Activated CD8-positive, alpha-beta T cell treated with anti-CD3 and anti-CD28 coated beads, Interleukin-2, amount 10 ng/mL, durations not matched to agents 7 days and 5 days (primary cell): ENCODE results near the gene DRC7. TPM values are rescaled to one million over a fixed set of nuclear protein-coding genes. Genes with fewer than 3 reads are reported as not detected.
A peak's percentile ranks its signal among the peaks of the same experiment; 100 is the strongest.

Experiments used
- ATAC-seq: fragments of 150-1000 bp; cut with Tn5 transposase; one replicate; pipeline ENCODE4 v1.10.0; 2021; ENCODE audit warnings: moderate library complexity
- CTCF ChIA-PET: fragments of 350-600 bp; sonication (Branson Sonifier 250); formaldehyde crosslinking; loops from one replicate; lab custom pipeline; 2021; ENCODE audit warnings: antibody characterized with exemption; lab: Charles Lee
- POLR2A ChIA-PET: fragments of 350-600 bp; sonication (Branson Sonifier 250); formaldehyde crosslinking; loops from one replicate; lab custom pipeline; 2021; ENCODE audit warnings: antibody characterized with exemption; lab: Charles Lee
- DNase-seq: peaks from one replicate; pipeline ENCODE4 v3.0.0-alpha.2; 2020
- H3K27ac Mint-ChIP-seq: one replicate; pipeline ENCODE4 v1.8.0; 2021; ENCODE audit warnings: mild to moderate bottlenecking, mixed read lengths
- H3K27me3 Mint-ChIP-seq: one replicate; pipeline ENCODE4 v1.8.0; 2021; ENCODE audit warnings: low read depth, mixed read lengths
- H3K36me3 Mint-ChIP-seq: one replicate; pipeline ENCODE4 v1.8.0; 2021; ENCODE audit warnings: low read depth, mixed read lengths
- H3K4me1 Mint-ChIP-seq: one replicate; pipeline ENCODE4 v1.8.0; 2021; ENCODE audit warnings: low read depth, mixed read lengths
- H3K4me3 Mint-ChIP-seq: one replicate; pipeline ENCODE4 v1.8.0; 2021; ENCODE audit warnings: mild to moderate bottlenecking, mixed read lengths
- H3K9me3 Mint-ChIP-seq: one replicate; pipeline ENCODE4 v1.8.0; 2022; ENCODE audit warnings: mixed read lengths; ENCODE audit not compliant: insufficient read depth
- total RNA-seq, 2 experiments: library from RNA; stranded (reverse); gene quantifications; one replicate each; pipeline ENCODE4 v1.2.3, GENCODE V29; 2021

The DRC7 gene
- total RNA-seq, 2 experiments from 2014 or later: 0.55 to 0.66 TPM

DNA sequence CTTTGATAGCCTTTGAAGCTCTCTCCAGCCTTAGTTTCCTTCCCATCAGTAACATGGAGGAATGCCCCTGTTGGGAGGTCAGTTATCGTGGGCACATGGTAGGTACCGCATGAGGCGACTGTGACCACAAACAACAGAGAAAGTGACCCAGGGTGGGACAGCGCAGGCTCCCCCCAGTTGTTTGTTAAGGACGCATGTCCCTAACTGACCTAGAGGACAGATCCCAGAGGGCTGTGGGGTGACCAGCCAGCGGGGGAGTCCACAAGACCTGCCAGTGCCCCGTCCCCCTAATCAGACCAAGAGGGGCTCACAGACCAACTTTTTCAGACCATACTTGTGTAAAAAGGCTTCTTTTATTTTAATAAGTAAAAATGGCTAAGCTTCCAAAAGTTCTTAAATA, 63.3 kb downstream of the DRC7 start:
- POLR2A ChIA-PET: no interaction called here

GRCh38 chr16:57758331-57759117, 63.9 kb downstream of the DRC7 start:
- CTCF ChIA-PET: interaction anchor here (0.9 to 3.4 kb wide), 3 partner anchors 18 to 182 kb away, joined by 4 to 21 read pairs (median 10); no protein-coding TSS in a partner anchor
- H3K36me3 Mint-ChIP-seq: peaks cover 3% of the 10 kb centered on the region
- no peaks in the 10 kb centered on the region for H3K9me3 Mint-ChIP-seq
- DNase-seq (no peak), ATAC-seq (no peak)
- POLR2A ChIA-PET: no interaction called here
- no peak overlapping the region for H3K27ac Mint-ChIP-seq
- H3K4me1 Mint-ChIP-seq: peaks cover 2% of the 10 kb centered on the region
- H3K4me3 Mint-ChIP-seq: no peak overlapping the region
- H3K27me3 Mint-ChIP-seq: no peaks in the 10 kb centered on the region

More for the DNA sequence above, 63.3 kb downstream of the DRC7 start:
- H3K9me3 Mint-ChIP-seq: no peaks in the 10 kb centered on the region
- CTCF ChIA-PET: interaction anchor here (0.9 to 3.4 kb wide), 6 partner anchors 12 to 181 kb away, joined by 3 to 21 read pairs (median 4); no protein-coding TSS in a partner anchor
- DNase-seq (no peak), ATAC-seq (no peak)
- H3K4me1 Mint-ChIP-seq: peaks cover 2% of the 10 kb centered on the region
- H3K4me3 Mint-ChIP-seq: no peak overlapping the region
- no peaks in the 10 kb centered on the region for H3K27me3 Mint-ChIP-seq
- no peak overlapping the region for H3K27ac Mint-ChIP-seq
- H3K36me3 Mint-ChIP-seq: peaks cover 3% of the 10 kb centered on the region

GRCh38 chr16:57759131-57759530, 64.5 kb downstream of the DRC7 start:
- no peak overlapping the region for H3K27ac Mint-ChIP-seq
- DNase-seq (no peak), ATAC-seq (no peak)
- H3K9me3 Mint-ChIP-seq: no peaks in the 10 kb centered on the region
- ChIA-PET CTCF (no interaction called here), POLR2A (no interaction called here)
- H3K27me3 Mint-ChIP-seq: no peaks in the 10 kb centered on the region
- peaks cover 2% of the 10 kb centered on the region for H3K4me1 Mint-ChIP-seq
- no peak overlapping the region for H3K4me3 Mint-ChIP-seq
- H3K36me3 Mint-ChIP-seq: peaks cover 3% of the 10 kb centered on the region

- Mint-ChIP-seq H3K36me3 (peaks cover 3% of the 10 kb centered on the region), H3K27ac (no peak overlapping the region), H3K4me3 (no peak overlapping the region), H3K27me3 (no peaks in the 10 kb centered on the region), H3K9me3 (no peaks in the 10 kb centered on the region), H3K4me1 (peaks cover 5% of the 10 kb centered on the region)
- ATAC-seq: no peak
- no peak for DNase-seq
- CTCF ChIA-PET: no interaction called here
- POLR2A ChIA-PET: no interaction called here
Observed at GRCh38 chr16:57759541-57760356, 65.1 kb downstream of the DRC7 start.

DNA sequence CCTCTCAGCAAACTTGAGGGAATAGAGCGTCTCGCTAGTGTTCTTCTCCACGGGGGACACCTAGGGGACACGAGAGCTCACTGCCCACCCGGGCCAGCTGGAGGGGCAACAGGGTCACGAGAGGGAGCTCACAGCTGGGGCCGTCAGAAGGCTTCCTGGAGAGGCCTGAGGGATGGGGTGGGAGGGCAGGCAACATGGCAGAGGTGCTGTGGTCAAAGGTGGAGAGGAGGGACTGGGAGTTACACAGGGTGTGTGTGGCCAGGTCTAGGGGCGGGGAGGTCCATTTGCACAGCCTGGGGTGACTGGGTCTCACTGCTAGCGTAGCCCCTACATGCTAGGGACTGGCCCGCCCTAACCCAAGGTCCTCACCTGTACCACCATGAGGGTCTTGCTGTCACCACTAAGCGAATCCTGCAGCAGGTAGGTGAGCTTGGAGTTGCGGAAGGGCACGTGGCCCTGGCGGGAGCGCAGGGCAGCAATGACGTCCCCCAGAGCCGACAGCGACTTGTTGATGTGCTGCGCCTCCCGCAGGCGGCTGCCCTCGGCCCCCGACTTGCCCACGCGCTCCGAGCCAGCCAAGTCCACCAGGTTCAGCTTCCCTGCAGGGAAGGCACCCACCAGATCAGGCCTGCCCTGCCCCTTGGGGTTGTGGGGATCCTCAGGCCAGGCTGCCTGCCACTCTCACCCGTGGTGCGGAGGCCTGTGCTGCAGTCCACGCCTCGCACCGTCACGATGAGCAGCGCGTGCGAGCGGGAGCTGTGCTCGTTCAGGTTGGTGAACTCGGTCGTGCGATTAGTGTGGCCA, 66.0 kb downstream of the DRC7 start:
- no peaks in the 10 kb centered on the region for H3K27me3 Mint-ChIP-seq
- ATAC-seq (no peak), DNase-seq (no peak)
- ChIA-PET POLR2A (no interaction called here), CTCF (no interaction called here)
- peaks cover 2% of the 10 kb centered on the region for H3K36me3 Mint-ChIP-seq
- no peak overlapping the region for H3K4me3 Mint-ChIP-seq
- H3K9me3 Mint-ChIP-seq: no peaks in the 10 kb centered on the region
- H3K27ac Mint-ChIP-seq: no peak overlapping the region
- peaks cover 5% of the 10 kb centered on the region for H3K4me1 Mint-ChIP-seq

GRCh38 chr16:57761301-57761700, 66.7 kb downstream of the DRC7 start:
- ChIA-PET CTCF (no interaction called here), POLR2A (interaction anchor here (0.6 kb wide), 1 partner anchor 137 kb away, joined by 3 read pairs; no protein-coding TSS in a partner anchor)
- H3K27me3 Mint-ChIP-seq: no peaks in the 10 kb centered on the region
- no peak overlapping the region for H3K4me3 Mint-ChIP-seq
- no peaks in the 10 kb centered on the region for H3K36me3 Mint-ChIP-seq
- H3K27ac Mint-ChIP-seq: no peak overlapping the region
- peaks cover 5% of the 10 kb centered on the region for H3K4me1 Mint-ChIP-seq
- no peak for DNase-seq
- H3K9me3 Mint-ChIP-seq: no peaks in the 10 kb centered on the region
- ATAC-seq: no peak

DNA sequence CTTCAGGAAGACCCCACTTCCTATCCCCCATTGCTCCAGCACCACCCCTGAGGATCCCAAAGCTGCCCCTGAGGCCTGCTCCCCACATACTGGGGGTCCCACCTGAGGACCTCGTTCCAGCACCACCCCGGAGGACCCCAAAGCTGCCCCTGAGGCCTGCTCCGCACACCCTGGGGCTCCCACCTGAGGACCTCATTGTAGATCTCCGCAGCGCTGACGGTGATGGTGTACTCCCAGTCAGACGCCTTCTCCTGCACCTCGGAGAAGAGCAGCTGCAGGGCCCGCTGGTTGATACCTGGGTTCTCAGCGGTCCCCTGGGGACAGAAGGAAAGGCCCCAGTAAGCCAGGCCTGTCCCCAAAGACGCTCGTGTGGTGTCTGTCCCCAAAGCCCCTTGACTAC, 67.4 kb downstream of the DRC7 start:
- no peaks in the 10 kb centered on the region for H3K9me3 Mint-ChIP-seq
- no peaks in the 10 kb centered on the region for H3K36me3 Mint-ChIP-seq
- no peaks in the 10 kb centered on the region for H3K27me3 Mint-ChIP-seq
- DNase-seq (no peak), ATAC-seq (no peak)
- POLR2A ChIA-PET: interaction anchor here (0.6 kb wide), 1 partner anchor 136 kb away, joined by 3 read pairs; no protein-coding TSS in a partner anchor
- H3K27ac Mint-ChIP-seq: peak overlapping the region; percentile 29
- H3K4me1 Mint-ChIP-seq: peaks cover 5% of the 10 kb centered on the region
- no peak overlapping the region for H3K4me3 Mint-ChIP-seq
- CTCF ChIA-PET: no interaction called here

DNA sequence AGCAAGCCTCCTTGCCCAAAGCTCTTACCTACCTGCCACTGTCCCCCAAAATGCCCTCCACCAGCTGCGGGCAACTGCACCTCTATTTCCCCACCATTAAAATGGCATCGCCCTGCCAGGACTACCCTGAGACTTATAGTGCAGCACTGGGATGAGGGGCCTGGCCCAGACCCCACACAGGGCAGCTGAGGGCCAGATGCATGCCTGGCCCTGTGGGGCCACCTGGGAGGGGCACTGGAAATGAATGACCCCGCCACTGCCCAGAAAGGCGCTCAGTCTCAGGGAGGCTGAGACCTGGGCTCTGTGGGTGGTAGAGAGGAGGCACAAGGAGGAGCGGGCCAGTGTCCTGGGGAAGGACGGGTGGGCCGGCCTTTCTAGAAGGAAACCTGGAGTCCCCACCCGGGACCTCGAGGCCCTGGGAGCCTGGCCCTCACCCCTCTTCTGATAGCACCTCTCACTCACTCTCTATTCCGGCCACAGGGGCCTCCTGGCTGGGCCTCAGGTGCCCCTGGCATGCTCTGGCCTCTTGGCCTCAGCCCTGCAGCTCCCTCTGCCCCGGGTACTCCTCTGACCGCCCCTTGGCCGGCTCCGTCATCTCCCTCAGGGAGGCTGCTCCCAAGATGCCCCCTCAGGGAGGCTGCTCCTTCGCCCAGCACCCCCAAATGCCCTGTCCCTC, 67.9 kb downstream of the DRC7 start:
- Mint-ChIP-seq H3K4me1 (peaks cover 3% of the 10 kb centered on the region), H3K4me3 (no peak overlapping the region), H3K9me3 (no peaks in the 10 kb centered on the region), H3K27me3 (no peaks in the 10 kb centered on the region), H3K36me3 (no peaks in the 10 kb centered on the region), H3K27ac (peak overlapping the region; percentile 29)
- ChIA-PET POLR2A (no interaction called here), CTCF (no interaction called here)
- DNase-seq: no peak
- ATAC-seq: no peak

DNA sequence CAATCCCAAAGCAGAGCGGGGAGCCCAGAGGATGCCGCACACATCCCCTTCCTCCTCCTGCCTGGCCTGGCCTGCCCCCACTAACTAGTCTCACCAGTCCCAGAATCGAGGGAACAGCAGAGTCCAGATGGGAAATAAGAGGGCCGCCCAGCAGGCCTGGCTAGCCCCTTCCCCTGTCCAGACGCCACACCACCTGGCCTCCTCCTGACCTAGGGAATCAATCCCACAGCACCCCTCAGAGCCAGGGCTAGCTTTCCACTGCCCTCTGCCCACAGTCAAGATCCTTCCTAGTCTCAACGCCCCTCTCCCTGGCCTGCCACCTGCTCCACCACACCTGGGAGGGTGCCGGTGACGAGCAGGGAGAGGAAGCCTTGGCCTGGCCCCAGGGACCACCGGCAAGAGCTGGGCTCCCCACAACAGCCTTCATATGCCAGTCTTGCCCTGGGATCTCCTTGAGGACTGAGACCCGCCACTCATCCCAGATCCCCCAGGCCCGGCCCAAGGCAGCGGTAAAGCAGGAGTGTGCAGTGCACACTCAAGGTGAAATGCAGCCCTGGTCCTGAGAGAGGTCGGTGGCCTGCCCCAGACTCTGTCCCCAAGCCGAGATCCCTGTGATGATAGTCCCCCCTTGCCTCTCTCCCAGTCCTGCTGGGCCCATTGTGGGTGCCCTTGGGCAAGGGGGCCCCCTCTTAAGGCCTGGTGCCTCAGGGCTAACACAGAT, 68.8 kb downstream of the DRC7 start:
- CTCF ChIA-PET: no interaction called here
- Mint-ChIP-seq H3K27ac (no peak overlapping the region), H3K36me3 (no peaks in the 10 kb centered on the region), H3K27me3 (no peaks in the 10 kb centered on the region), H3K4me3 (no peak overlapping the region), H3K4me1 (peaks cover 3% of the 10 kb centered on the region), H3K9me3 (no peaks in the 10 kb centered on the region)
- POLR2A ChIA-PET: no interaction called here
- DNase-seq (no peak), ATAC-seq (no peak)

DNA sequence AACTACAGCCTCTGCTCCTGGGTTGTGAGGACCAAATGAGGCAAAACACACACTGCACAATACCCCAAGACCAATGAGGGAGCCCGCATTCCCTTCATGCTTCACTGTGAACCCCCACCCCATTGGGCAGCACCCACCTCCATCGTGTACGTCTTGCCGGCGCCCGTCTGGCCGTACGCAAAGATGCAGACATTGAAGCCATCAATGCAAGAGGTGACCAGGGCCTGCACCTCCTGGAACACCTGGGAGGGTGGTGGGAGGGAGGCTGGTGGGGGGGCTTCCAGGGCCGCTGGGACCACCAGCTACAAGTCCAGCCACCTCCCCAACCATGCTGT, 69.4 kb downstream of the DRC7 start:
- H3K27me3 Mint-ChIP-seq: no peaks in the 10 kb centered on the region
- ATAC-seq (no peak), DNase-seq (no peak)
- no peak overlapping the region for H3K4me3 Mint-ChIP-seq
- H3K36me3 Mint-ChIP-seq: no peaks in the 10 kb centered on the region
- H3K9me3 Mint-ChIP-seq: no peaks in the 10 kb centered on the region
- ChIA-PET POLR2A (no interaction called here), CTCF (no interaction called here)
- no peak overlapping the region for H3K27ac Mint-ChIP-seq
- H3K4me1 Mint-ChIP-seq: peaks cover 3% of the 10 kb centered on the region
